ENCODE measurements around the gene SH3TC1.

Gene SH3TC1

GRCh38 chr4:8181844-8182243 lies 17.2 kb upstream of the SH3TC1 start:
- DNase-seq = no peak

- no peak for DNase-seq
These were observed 16.8 kb upstream of the SH3TC1 start for GRCh38 chr4:8182294-8182693.

- no peak for DNase-seq
These were observed 16.0 kb upstream of the SH3TC1 start for GRCh38 chr4:8182858-8183725.

GRCh38 chr4:8184061-8184460 lies 15.0 kb upstream of the SH3TC1 start:
- no peak for DNase-seq

- no peak for DNase-seq
These were observed 13.8 kb upstream of the SH3TC1 start for GRCh38 chr4:8185295-8185694.

- no peak for DNase-seq
These were observed 13.2 kb upstream of the SH3TC1 start for GRCh38 chr4:8185930-8186329.

- no peak for DNase-seq
These were observed 11.0 kb upstream of the SH3TC1 start for GRCh38 chr4:8188085-8188484.

- DNase-seq = no peak
These were observed 10.1 kb upstream of the SH3TC1 start for GRCh38 chr4:8188743-8189550.

GRCh38 chr4:8189551-8190466 lies 9.3 kb upstream of the SH3TC1 start:
- DNase-seq = no peak

- no peak for DNase-seq
These were observed 7.8 kb upstream of the SH3TC1 start for GRCh38 chr4:8191136-8191747.

GRCh38 chr4:8192748-8193738 lies 6.0 kb upstream of the SH3TC1 start:
- no peak for DNase-seq

- no peak for DNase-seq
These were observed 4.5 kb upstream of the SH3TC1 start for GRCh38 chr4:8194306-8195242.

- no peak for DNase-seq
These were observed 3.7 kb upstream of the SH3TC1 start for GRCh38 chr4:8195431-8195830.

- DNase-seq = no peak
These were observed 3.1 kb upstream of the SH3TC1 start for GRCh38 chr4:8195841-8196458.

GRCh38 chr4:8197521-8197920 lies 1.6 kb upstream of the SH3TC1 start:
- DNase-seq = no peak

- no peak for DNase-seq
These were observed 734 bp upstream of the SH3TC1 start for GRCh38 chr4:8198206-8198905.

- DNase-seq = no peak
These were observed 658 bp downstream of the SH3TC1 start for GRCh38 chr4:8199594-8200301.

GRCh38 chr4:8200302-8200975 lies 1.3 kb downstream of the SH3TC1 start:
- DNase-seq = no peak

Data from left hindlimb (tissue), 1 donor.